MM.1S (cell line): ENCODE measurements around the gene EFHD2.

Experiments
- EZH2 ChIP-seq: fragments of 300-600 bp; sonication (generic); optimal IDR thresholded peaks from 2 replicates; pipeline ENCODE3; 2017; ENCODE audit warnings: low read depth, mild to moderate bottlenecking, antibody characterized with exemption, low read length, mixed read lengths
- EZH2phosphoT487 ChIP-seq: fragments of 300-600 bp; sonication (generic); IDR thresholded peaks from 2 replicates; pipeline ENCODE4 v1.6.1; 2018; ENCODE audit warnings: antibody characterized with exemption, low read length
- TF ChIP-seq, protein P1 (sequence below): fragments of 300-600 bp; sonication (generic); IDR thresholded peaks from 2 replicates; pipeline ENCODE4 v1.5.1; 2016; ENCODE audit warnings: antibody characterized with exemption, low read length, mixed read lengths

DNA sequence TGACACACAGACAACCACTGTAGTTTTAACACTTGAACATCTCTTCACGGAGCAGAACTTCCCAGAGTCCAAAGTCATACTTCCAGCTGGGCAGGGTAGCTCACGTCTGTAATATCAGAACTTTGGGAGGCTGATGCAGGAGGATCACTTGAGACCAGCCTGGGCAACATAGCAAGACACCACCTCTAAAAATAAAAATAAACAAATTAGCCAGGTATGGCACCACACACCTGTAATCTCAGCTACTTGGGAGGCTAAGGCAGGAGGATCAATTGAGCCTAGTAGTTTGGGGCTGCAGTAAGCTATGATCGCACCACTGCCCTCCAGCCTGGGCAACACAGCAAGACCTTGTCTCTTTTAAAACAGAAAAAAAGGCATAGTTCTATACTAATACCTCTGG is 24.3 kb upstream of the EFHD2 start:
- TF ChIP-seq EZH2 (no peak), EZH2phosphoT487 (no peak)
- TF ChIP-seq, protein P1, sequence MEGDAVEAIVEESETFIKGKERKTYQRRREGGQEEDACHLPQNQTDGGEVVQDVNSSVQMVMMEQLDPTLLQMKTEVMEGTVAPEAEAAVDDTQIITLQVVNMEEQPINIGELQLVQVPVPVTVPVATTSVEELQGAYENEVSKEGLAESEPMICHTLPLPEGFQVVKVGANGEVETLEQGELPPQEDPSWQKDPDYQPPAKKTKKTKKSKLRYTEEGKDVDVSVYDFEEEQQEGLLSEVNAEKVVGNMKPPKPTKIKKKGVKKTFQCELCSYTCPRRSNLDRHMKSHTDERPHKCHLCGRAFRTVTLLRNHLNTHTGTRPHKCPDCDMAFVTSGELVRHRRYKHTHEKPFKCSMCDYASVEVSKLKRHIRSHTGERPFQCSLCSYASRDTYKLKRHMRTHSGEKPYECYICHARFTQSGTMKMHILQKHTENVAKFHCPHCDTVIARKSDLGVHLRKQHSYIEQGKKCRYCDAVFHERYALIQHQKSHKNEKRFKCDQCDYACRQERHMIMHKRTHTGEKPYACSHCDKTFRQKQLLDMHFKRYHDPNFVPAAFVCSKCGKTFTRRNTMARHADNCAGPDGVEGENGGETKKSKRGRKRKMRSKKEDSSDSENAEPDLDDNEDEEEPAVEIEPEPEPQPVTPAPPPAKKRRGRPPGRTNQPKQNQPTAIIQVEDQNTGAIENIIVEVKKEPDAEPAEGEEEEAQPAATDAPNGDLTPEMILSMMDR, result no peak
